GM21576 (cell line): ENCODE results near the gene GDF2.

Experiments used
- ATAC-seq: cut with Tn5 transposase; IDR thresholded peaks from one replicate; pipeline ENCODE4 v1.9.1; 2021; ENCODE audit warnings: mild to moderate bottlenecking, moderate library complexity; ENCODE audit not compliant: unreplicated experiment

Gene GDF2

GRCh38 chr10:47331954-47332353 lies 9.7 kb downstream of the GDF2 start:
- ATAC-seq: no peak

- ATAC-seq: no peak
Measured at GRCh38 chr10:47332371-47332770, 10.1 kb downstream of the GDF2 start.

GRCh38 chr10:47332946-47333345 lies 10.7 kb downstream of the GDF2 start:
- ATAC-seq: no peak

- ATAC-seq: no peak
Measured at GRCh38 chr10:47333532-47333931, 11.3 kb downstream of the GDF2 start.

- no peak for ATAC-seq
Measured at GRCh38 chr10:47334466-47335295, 12.4 kb downstream of the GDF2 start.

- ATAC-seq: no peak
Measured at GRCh38 chr10:47335906-47336305, 13.7 kb downstream of the GDF2 start.

GRCh38 chr10:47336387-47337134 lies 14.3 kb downstream of the GDF2 start:
- ATAC-seq: no peak

- no peak for ATAC-seq
Measured at GRCh38 chr10:47337310-47337709, 15.1 kb downstream of the GDF2 start.

- ATAC-seq: no peak
Measured at GRCh38 chr10:47339186-47339735, 17.0 kb downstream of the GDF2 start.

- no peak for ATAC-seq
Measured at GRCh38 chr10:47339759-47340607, 17.7 kb downstream of the GDF2 start.

GRCh38 chr10:47340608-47341170 lies 18.4 kb downstream of the GDF2 start:
- no peak for ATAC-seq

- ATAC-seq: no peak
Measured at GRCh38 chr10:47344996-47345870, 23.0 kb downstream of the GDF2 start.

- ATAC-seq: no peak
Measured at GRCh38 chr10:47346581-47347302, 24.5 kb downstream of the GDF2 start.

GRCh38 chr10:47347303-47347675 lies 25.0 kb downstream of the GDF2 start:
- no peak for ATAC-seq

GRCh38 chr10:47348138-47348651 lies 25.9 kb downstream of the GDF2 start, which contains the start of gene RBP3:
TSS of gene RBP3 (plus strand) at chr10:47348363. CDS start at chr10:47348485, 122 bp downstream.
- ATAC-seq: no peak

- ATAC-seq: no peak
Measured at GRCh38 chr10:47348661-47349470, 26.6 kb downstream of the GDF2 start.

- ATAC-seq: no peak
Measured at GRCh38 chr10:47349516-47349915, 27.3 kb downstream of the GDF2 start.

- ATAC-seq: no peak
Measured at GRCh38 chr10:47349941-47350371, 27.7 kb downstream of the GDF2 start.
